ENCODE measurements around the gene ZNF420.

Gene ZNF420

DNA sequence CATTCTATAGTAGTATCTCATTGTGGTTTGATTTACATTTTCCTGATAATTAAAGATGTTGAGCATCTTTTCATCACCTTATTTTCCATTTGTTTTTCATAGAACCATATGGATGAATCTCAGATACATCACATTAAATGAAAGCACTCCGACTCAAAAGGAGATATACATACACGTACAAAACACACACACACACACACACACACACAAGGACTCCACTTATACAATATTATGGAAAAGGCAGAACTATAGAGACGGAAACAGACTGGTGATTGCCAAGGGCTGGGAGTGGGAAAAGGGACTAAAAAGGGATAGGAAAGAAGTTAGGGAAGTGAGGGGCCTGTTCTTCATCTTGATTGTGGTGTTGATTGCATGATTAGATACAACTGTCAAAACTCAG is 70.0 kb downstream of the ZNF420 start:
- DNase-seq (ENCODE audit: low read depth), result no peak

DNA sequence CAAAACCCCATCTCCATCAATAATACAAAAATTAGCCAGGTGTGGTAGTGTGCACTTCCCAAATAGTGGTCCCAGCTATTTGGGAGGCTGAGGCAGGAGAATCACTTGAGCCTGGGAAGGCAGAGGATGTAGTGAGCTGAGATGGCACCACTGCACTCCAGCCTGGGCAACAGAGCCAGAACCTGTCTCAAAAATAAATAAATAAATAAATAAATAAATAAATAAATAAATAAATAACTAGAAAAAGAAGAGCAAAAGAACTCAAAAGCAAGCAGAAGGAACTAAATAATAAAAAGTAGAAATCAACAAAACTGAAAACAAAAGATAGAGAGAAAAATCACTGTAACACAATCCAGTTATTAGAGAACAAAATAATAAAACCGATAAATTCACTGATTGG is 81.9 kb downstream of the ZNF420 start:
- no peak for DNase-seq (ENCODE audit: low read depth)

DNA sequence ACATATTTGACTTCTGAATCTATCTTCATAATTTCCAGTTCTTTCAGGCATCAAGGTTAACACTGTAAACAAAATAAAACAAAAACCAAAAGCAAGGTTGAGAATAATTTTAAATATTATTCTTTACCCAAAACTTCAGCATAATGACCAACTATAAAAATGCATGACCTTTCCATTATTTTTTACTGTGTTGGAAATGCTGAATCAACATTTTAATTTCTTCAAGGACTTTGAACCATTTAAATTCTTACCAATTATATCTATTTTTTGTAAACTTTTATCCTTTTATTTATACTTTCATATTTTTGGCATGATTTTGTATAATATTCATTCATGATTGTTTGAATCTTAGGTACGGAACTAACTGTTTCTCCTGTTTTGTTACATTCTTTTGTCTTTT is 87.4 kb downstream of the ZNF420 start:
- no peak for DNase-seq (ENCODE audit: low read depth)

DNA sequence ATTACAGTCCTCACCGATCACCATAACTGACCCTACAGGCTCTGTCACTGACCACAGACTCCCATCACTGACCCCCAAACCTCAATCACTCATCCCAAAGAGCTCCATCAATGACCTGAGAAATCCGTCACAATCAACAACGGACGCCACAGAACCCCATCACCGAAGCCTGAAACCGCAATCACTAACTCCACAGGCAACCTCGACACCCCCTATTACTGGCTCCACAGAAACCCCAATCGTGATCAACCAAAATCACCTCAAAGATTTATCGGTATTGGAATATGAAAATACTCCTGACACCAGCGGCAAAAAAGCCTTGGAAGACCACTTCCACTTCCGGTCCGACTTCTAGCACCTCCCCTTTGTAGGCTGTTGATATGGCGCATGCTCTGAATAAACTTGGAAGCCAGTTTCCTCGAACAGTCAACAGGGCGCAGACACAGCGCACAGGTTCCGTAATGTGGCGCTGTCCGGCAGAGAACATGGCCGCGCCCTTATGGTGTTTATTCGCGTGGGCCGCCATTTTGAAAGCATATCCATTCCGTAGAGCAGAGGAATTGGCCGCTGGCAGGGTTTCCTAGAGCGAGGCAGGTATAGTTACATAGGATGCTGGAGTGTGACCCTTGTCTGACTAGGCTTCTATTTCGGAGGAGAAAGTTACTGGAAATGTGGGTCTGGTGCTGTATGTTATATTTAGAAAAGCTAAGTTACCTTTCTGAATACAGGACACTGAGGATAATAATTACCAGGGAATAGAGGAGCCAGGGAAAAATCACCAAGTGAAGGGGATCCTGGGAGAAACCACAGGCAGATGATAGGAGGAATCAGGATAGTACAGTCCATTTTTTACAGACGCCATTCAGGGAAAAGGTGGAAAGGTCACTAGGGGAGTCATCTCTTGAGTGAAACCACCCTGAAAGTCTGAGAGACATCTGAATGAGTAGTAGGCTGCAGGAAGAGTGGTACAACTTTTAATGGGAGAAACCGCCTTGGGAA is 94.4 kb downstream of the ZNF420 start, which contains the start of gene ZNF585A:
Gene ZNF585A, minus strand, starts transcription at position 328 of the 999 bp plus-strand sequence. CDS start 2,785 bp downstream, outside the sequence.
- DNase-seq (ENCODE audit: low read depth), result peak; percentile 95

Measured in stromal cell of bone marrow (primary cell).